NT2/D1 (cell line): ENCODE measurements around the gene PPP1R15A.
"Not testable (repeated sequence)": the region's sequence is repeated elsewhere in the genome, so short reads cannot be mapped to it uniquely, and the experiment has no call there.

Experiments
- DNase-seq: peaks from one replicate; pipeline ENCODE4 v3.0.0-alpha.2; 2011; ENCODE audit warnings: low read depth, low spot score
- H3K27me3 ChIP-seq: 2 replicates; pipeline ENCODE4 v1.6.0; 2011; ENCODE audit warnings: mild to moderate bottlenecking; ENCODE audit not compliant: insufficient read length, insufficient read depth
- H3K36me3 ChIP-seq: 2 replicates; pipeline ENCODE4 v1.6.1; 2011; ENCODE audit warnings: mild to moderate bottlenecking, low read length, mixed read lengths; ENCODE audit not compliant: insufficient read depth, insufficient read length
- H3K4me1 ChIP-seq: 2 replicates; pipeline ENCODE4 v1.5.1; 2011; ENCODE audit not compliant: insufficient read depth, insufficient read length
- H3K4me3 ChIP-seq: 2 replicates; pipeline ENCODE4 v1.5.1; 2011; ENCODE audit warnings: low read depth; ENCODE audit not compliant: insufficient read length
- H3K9ac ChIP-seq: 2 replicates; pipeline ENCODE4 v1.6.0; 2011; ENCODE audit warnings: low read depth; ENCODE audit not compliant: insufficient read length
- H3K9me3 ChIP-seq: 2 replicates; pipeline ENCODE4 v1.5.1; 2011; ENCODE audit warnings: mild to moderate bottlenecking, low read length; ENCODE audit not compliant: insufficient read depth
- SUZ12 ChIP-seq: IDR thresholded peaks from 2 replicates; pipeline ENCODE4 v1.6.1; 2011; ENCODE audit not compliant: insufficient read length, insufficient read depth; ENCODE audit errors: extremely low read depth
- YY1 ChIP-seq: IDR thresholded peaks from 2 replicates; pipeline ENCODE4 v1.6.1; 2011; ENCODE audit not compliant: insufficient read length, insufficient read depth
- ZNF274 ChIP-seq: IDR thresholded peaks from 2 replicates; pipeline ENCODE4 v1.6.1; 2011; ENCODE audit warnings: mild to moderate bottlenecking, low read depth, low read length

PPP1R15A gene

DNA sequence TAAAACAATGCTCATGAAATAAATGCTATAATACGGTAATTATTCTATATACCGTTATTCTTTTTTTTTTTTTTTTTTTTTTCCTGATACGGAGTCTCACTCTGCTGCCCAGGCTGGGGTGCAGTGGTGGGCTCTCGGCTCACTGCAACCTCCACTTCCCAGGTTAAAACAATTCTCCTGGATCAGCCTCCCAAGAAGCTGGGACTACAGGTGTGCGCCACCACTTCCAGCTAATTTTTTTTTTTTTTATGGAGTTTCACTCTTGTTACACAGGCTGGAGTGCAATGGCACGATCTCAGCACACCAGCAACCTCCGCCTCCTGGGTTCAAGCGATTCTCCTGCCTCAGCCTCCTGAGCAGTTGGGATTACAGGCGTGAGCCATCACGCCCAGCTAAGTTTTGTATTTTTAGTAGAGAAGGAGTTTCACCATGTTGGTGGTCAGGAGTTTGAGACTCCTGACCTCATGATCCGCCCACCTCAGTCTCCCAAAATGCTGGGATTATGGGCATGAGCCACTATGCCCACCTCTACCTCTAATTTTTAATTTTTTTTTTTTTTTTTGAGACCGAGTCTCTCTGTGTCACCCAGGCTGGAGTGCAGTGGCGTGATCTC is 6.9 kb downstream of the PPP1R15A start:
- Histone ChIP-seq H3K27me3 (no peaks in the 10 kb centered on the region), H3K4me3 (no peak overlapping the region), H3K9me3 (no peaks in the 10 kb centered on the region), H3K36me3 (peaks cover 9% of the 10 kb centered on the region), H3K9ac (no peak overlapping the region), H3K4me1 (no peaks in the 10 kb centered on the region)
- no peak for DNase-seq
- TF ChIP-seq YY1: no peak
- TF ChIP-seq SUZ12: no peak
- TF ChIP-seq ZNF274: no peak

DNA sequence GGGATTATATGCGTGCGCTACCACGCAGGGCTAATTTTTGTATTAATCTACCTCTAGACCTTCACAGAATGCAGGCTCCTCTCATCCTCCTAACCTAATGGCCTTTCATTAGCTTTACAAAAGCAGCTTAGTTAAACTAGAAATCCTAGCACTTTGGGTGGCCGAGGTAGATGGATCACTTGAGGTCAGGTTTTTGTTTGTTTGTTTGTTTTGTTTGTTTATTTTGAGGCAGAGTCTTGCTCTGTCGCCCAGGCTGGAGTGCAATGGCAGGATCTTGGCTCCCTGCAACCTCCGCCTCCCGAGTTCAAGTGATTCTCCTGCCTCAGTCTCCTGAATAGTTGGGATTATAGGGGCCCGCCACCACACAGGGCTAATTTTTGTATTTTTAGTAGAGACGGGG is 7.5 kb downstream of the PPP1R15A start:
- DNase-seq, H3K9ac ChIP-seq, H3K4me1 ChIP-seq, H3K27me3 ChIP-seq, H3K36me3 ChIP-seq, H3K4me3 ChIP-seq, H3K9me3 ChIP-seq: not testable (repeated sequence)

DNA sequence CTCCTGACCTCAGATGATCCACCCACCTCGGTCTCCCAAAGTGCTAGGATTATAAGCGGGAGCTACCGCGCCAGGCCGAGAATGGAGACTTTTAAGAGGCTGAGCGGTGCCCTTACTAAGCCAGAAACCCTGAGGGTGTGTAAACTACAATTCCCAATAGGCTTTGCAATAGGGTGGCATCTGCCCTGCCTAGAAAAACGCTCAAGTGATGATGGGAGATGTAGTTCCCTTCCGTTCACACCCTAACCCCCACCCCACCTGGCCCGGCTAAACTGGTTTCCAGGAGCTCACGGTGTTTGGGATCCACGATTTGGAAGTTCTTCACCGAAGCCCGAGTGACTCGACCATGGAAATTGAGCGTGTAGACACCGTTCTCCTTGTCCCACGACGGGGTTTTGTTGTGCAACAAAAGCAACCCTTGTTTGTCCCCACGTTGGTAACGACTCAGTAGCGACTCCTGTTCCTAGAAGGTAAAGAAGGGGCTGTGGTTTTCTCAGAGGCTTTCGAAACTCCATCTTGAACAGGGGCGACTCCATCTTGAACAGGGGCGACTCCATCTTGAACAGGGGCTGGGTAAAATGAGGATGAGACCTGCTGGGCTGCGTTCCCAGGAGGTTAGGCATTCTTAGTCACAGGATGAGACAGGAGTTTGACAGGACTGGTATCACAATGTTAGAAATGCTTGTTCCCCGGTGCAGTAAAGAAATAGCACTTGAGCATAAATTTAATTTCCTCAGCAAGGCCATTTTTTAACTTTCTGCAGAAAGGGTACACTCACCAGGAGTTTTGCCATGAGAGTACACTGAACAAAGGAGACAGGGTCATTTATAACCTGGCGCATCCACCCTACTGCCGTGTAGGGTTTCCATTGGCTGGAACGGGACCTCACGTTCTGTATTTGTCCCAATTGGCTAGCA is 9.8 kb downstream of the PPP1R15A start:
- H3K27me3 ChIP-seq: no peaks in the 10 kb centered on the region
- no peak overlapping the region for H3K9ac ChIP-seq
- no peaks in the 10 kb centered on the region for H3K9me3 ChIP-seq
- TF ChIP-seq ZNF274 (no peak), SUZ12 (no peak), YY1 (no peak)
- no peak overlapping the region for H3K4me3 ChIP-seq
- DNase-seq: no peak
- no peaks in the 10 kb centered on the region for H3K4me1 ChIP-seq
- no peaks in the 10 kb centered on the region for H3K36me3 ChIP-seq

DNA sequence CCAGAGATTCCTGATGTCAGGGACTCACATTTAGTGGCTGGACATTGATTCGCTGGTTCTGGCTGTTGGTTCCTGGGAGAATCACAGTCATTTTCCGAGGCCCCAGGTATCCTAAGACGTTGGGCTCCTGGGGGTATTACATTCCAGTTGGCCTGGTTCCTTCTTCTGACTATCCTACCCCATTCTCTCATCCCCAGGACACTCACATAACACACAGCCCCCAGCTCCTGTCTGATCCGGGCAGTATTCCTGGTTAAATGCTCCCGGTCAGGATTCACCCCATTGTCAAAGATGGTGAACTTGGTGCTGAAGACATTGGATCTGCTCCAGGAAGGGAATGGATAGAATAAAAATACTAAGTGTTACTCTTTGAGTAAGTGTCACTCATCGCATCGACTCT is 11.5 kb downstream of the PPP1R15A start:
- no peak for DNase-seq
- Histone ChIP-seq H3K4me3 (no peak overlapping the region), H3K9me3 (no peaks in the 10 kb centered on the region), H3K36me3 (no peaks in the 10 kb centered on the region), H3K27me3 (no peaks in the 10 kb centered on the region), H3K4me1 (no peaks in the 10 kb centered on the region), H3K9ac (no peak overlapping the region)
- TF ChIP-seq SUZ12 (no peak), YY1 (no peak), ZNF274 (no peak)

DNA sequence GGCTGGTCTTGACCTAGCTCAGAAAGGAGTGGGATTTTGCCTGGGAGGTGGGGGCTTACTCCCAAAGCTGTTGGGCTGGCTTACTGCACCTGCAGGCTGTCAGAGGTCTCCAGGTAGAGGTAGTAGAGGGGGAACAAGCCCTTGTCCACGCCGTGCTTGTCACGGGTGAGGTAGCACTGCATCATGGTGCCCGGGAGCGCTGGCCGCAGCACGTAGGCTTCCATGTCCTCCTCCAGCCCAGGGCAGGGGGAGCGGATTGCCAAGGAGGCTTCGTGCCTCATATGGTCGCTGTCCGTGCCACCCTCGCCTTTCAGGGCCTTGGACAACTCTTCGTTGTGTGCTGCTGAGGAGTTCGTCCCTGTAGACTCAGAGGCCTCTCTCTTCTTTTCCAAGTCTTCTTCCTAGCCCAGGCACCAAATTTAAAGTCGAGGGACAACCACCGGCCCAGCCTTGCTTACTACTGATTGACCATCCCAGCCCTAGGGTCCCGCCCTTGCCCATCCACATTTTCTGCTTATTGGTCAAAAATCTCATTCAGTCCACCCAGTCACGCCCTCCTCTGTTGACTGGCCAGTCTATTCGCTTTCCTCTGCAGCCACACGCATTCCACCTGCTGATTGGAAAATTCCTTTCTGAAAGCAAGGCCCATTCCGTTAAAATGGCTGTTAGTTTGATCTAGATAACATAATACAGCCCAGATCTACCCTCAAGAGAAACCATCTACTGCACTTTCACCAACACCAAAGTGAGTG is 15.8 kb downstream of the PPP1R15A start:
- DNase-seq: no peak
- no peak overlapping the region for H3K9ac ChIP-seq
- no peaks in the 10 kb centered on the region for H3K4me1 ChIP-seq
- TF ChIP-seq ZNF274: no peak
- no peak for TF ChIP-seq YY1
- TF ChIP-seq SUZ12: no peak
- no peaks in the 10 kb centered on the region for H3K27me3 ChIP-seq
- H3K4me3 ChIP-seq: no peak overlapping the region
- H3K9me3 ChIP-seq: no peaks in the 10 kb centered on the region
- no peaks in the 10 kb centered on the region for H3K36me3 ChIP-seq

DNA sequence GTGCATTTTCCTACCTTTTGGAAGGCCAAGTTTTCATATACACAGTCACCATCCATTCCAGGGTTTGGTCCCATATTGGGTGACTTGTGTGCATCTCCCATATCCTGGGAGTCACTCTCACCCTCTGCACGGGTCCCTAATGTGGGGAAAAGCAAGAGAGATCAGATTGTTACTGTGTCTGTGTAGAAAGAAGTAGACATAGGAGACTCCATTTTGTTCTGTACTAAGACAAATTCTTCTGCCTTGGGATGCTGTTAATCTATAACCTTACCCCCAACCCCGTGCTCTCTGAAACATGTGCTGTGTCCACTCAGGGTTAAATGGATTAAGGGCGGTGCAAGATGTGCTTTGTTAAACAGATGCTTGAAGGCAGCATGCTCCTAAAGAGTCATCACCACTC is 17.3 kb downstream of the PPP1R15A start:
- H3K9me3 ChIP-seq: not testable (repeated sequence)

DNA sequence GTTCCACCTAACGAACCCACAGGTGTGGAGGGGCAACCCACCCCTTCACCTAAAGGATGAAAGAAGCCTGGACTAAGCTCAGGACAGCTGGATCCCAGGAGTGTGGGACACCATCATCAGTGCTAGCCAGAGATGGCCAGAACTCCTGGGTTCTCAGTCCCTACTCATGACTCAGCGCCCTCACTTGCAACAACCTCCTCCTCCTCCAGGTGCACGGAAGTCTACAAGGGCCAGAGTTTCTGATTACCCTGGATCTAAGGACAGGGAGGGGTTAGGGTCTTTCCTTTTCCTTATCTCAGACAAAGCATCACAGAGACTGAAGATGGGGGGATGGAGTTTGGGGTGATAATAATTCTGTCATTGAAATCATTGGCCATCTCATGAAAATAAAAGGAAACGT is 18.3 kb downstream of the PPP1R15A start:
- no peak for TF ChIP-seq ZNF274
- H3K9me3 ChIP-seq: no peaks in the 10 kb centered on the region
- no peaks in the 10 kb centered on the region for H3K27me3 ChIP-seq
- H3K9ac ChIP-seq: no peak overlapping the region
- no peak overlapping the region for H3K4me3 ChIP-seq
- peaks cover 4% of the 10 kb centered on the region for H3K4me1 ChIP-seq
- H3K36me3 ChIP-seq: no peaks in the 10 kb centered on the region
- no peak for DNase-seq

More for the DNA sequence above, 17.3 kb downstream of the PPP1R15A start:
- not testable (repeated sequence) for H3K9ac ChIP-seq, H3K27me3 ChIP-seq, DNase-seq, H3K4me1 ChIP-seq, H3K4me3 ChIP-seq, H3K36me3 ChIP-seq
